ENCODE measurements around the gene DUSP6.

- TF ChIP-seq, protein P1, sequence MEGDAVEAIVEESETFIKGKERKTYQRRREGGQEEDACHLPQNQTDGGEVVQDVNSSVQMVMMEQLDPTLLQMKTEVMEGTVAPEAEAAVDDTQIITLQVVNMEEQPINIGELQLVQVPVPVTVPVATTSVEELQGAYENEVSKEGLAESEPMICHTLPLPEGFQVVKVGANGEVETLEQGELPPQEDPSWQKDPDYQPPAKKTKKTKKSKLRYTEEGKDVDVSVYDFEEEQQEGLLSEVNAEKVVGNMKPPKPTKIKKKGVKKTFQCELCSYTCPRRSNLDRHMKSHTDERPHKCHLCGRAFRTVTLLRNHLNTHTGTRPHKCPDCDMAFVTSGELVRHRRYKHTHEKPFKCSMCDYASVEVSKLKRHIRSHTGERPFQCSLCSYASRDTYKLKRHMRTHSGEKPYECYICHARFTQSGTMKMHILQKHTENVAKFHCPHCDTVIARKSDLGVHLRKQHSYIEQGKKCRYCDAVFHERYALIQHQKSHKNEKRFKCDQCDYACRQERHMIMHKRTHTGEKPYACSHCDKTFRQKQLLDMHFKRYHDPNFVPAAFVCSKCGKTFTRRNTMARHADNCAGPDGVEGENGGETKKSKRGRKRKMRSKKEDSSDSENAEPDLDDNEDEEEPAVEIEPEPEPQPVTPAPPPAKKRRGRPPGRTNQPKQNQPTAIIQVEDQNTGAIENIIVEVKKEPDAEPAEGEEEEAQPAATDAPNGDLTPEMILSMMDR (IDR thresholded peaks at IDR 0.05; ENCODE audit: poor library complexity, severe bottlenecking), result no peak
- TF ChIP-seq POLR2AphosphoS5 (IDR thresholded peaks at IDR 0.05), result no peak
Measured at GRCh38 chr12:89328151-89329030, 23.9 kb downstream of the DUSP6 start.

All from neural cell (in vitro differentiated cells).